Panc1 (cell line): ENCODE measurements around the gene PGA3. TPM values are rescaled to one million over a fixed set of nuclear protein-coding genes. Genes with fewer than 3 reads are reported as not detected.
"Not testable (repeated sequence)": the region's sequence is repeated elsewhere in the genome, so short reads cannot be mapped to it uniquely, and the experiment has no call there.

Experiments
- ATAC-seq: fragments of 200-7000 bp; cut with Tn5 transposase; 2 replicates; pipeline ENCODE4 v1.9.1; 2020; ENCODE audit warnings: mild to moderate bottlenecking, moderate library complexity
- Bru-seq: library from RNA; stranded (reverse); fragments of 400-500 nt; gene quantifications from one replicate; lab custom pipeline; 2021; lab: Mats Ljungman, UMichigan
- BruChase-seq, 2 experiments: library from RNA; stranded (reverse); fragments of 400-500 nt; gene quantifications; one replicate each; lab custom pipeline; 2021; lab: Mats Ljungman, UMichigan
- BruUV-seq: library from RNA; stranded (reverse); fragments of 400-500 nt; replicated peaks from 2 replicates; lab custom pipeline; 2021; lab: Mats Ljungman, UMichigan
- CTCF ChIA-PET: fragments of 300-600 bp; sonication (Branson Sonifier 250); formaldehyde crosslinking; loops from one replicate; lab custom pipeline; 2022; ENCODE audit warnings: antibody characterized with exemption; lab: Charles Lee
- POLR2A ChIA-PET: fragments of 300-600 bp; sonication (Branson Sonifier 250); formaldehyde crosslinking; loops from one replicate; lab custom pipeline; 2022; ENCODE audit warnings: antibody characterized with exemption; lab: Charles Lee
- DNase-seq: peaks from one replicate; pipeline ENCODE4 v3.0.0-alpha.2; 2010; ENCODE audit warnings: low read depth, low spot score
- H3K27ac ChIP-seq: 2 replicates; pipeline ENCODE4 v1.5.1; 2011; ENCODE audit warnings: mild to moderate bottlenecking, low read length, inconsistent platforms
- H3K27me3 ChIP-seq: fragments of 200-500 bp; sonication (Bioruptor generic); 2 replicates; pipeline ENCODE4 v1.6.0; 2014; ENCODE audit warnings: low read length, inconsistent platforms; ENCODE audit not compliant: control insufficient read depth, insufficient read depth
- H3K36me3 ChIP-seq: fragments of 200-500 bp; sonication (Bioruptor generic); 2 replicates; pipeline ENCODE4 v1.5.1; 2014; ENCODE audit warnings: inconsistent platforms, mild to moderate bottlenecking, low read length, moderate library complexity; ENCODE audit not compliant: control insufficient read depth, insufficient read depth
- H3K4me1 ChIP-seq: 2 replicates; pipeline ENCODE4 v1.5.1; 2011; ENCODE audit warnings: inconsistent platforms, mild to moderate bottlenecking, low read length, moderate library complexity; ENCODE audit not compliant: control insufficient read depth, insufficient read depth
- H3K4me3 ChIP-seq, 2 experiments: 2 replicates each; pipeline ENCODE4 v1.5.1; 2011 to 2012; ENCODE audit warnings: low read depth in 2 of 2, low read length in 2 of 2, mild to moderate bottlenecking in 2 of 2, inconsistent platforms in 1 of 2, moderate library complexity in 1 of 2
- H3K9me3 ChIP-seq: fragments of 200-500 bp; sonication (Bioruptor generic); 2 replicates; pipeline ENCODE4 v1.5.1; 2014; ENCODE audit warnings: low read depth, mild to moderate bottlenecking, inconsistent platforms, low read length, moderate library complexity; ENCODE audit not compliant: control insufficient read depth, insufficient read depth
- CTCF ChIP-seq: fragments of 450-650 bp; IDR thresholded peaks from 2 replicates; pipeline ENCODE4 v1.5.1; 2017; ENCODE audit warnings: mild to moderate bottlenecking
- POLR2AphosphoS5 ChIP-seq: IDR thresholded peaks from 2 replicates; pipeline ENCODE4 v1.6.1; 2012; ENCODE audit warnings: mild to moderate bottlenecking, low read depth, low read length, moderate library complexity
- SIN3A ChIP-seq: IDR thresholded peaks from 2 replicates; pipeline ENCODE4 v1.6.1; 2012; ENCODE audit warnings: low read depth, mild to moderate bottlenecking, low read length, moderate library complexity, borderline replicate concordance; ENCODE audit not compliant: insufficient read depth
- TCF7L2 ChIP-seq: IDR thresholded peaks from 2 replicates; pipeline ENCODE4 v1.6.1; 2011; ENCODE audit warnings: mild to moderate bottlenecking, low read depth, low read length, inconsistent platforms
- in situ Hi-C: cut with HindIII; loops from 2 replicates; pipeline ENCODE4 v1.10.0; 2016; ENCODE audit warnings: low sequenced_read_pairs, low pct_unique_long_range_greater_than_20kb
- intact Hi-C: fragments of 100-400 bp; cut with micrococcal nuclease; formaldehyde crosslinking; loops from one replicate; pipeline ENCODE4 v1.10.0; 2022; ENCODE audit not compliant: unreplicated experiment
- long read RNA-seq: library from polyadenylated mRNA; unstranded; transcript quantifications from one replicate; pipeline ENCODE4 v2.0.0, GENCODE V29; 2021; ENCODE audit not compliant: unreplicated experiment
- polyA plus RNA-seq: library from polyadenylated mRNA; unstranded; fragments of >200 nt; gene quantifications from one replicate; pipeline ENCODE4 v1.2.1, GENCODE V29; 2012; ENCODE audit warnings: missing spikeins; ENCODE audit not compliant: insufficient read length
- total RNA-seq: library from RNA; stranded (reverse); gene quantifications from one replicate; pipeline ENCODE4 v1.2.1, GENCODE V29; 2021; ENCODE audit not compliant: unreplicated experiment
- TF ChIP-seq, protein P1 (sequence below), 2 experiments: IDR thresholded peaks; 2 replicates each; pipeline ENCODE4 v1.6.1; 2011 to 2012; ENCODE audit warnings: low read depth in 2 of 2, control low read depth in 1 of 2, low read length in 1 of 2, mild to moderate bottlenecking in 1 of 2, moderate library complexity in 1 of 2; ENCODE audit not compliant: insufficient read depth in 1 of 2

The PGA3 gene
- total RNA-seq (not detected), Bru-seq, nascent RNA (not detected), BruChase-seq, experiment 1, labeled RNA remaining after a 2-hour chase (not detected), BruChase-seq, experiment 2, labeled RNA remaining after a 6-hour chase (not detected)
- polyA plus RNA-seq = not detected
- long read RNA-seq = 0 reads

GRCh38 chr11:61202950-61203746 is at the start of gene PGA3:
Gene PGA3 (plus strand): TSS chr11:61203515. CDS start chr11:61203565, 50 bp downstream.
- BruUV-seq, CTCF ChIA-PET, H3K27me3 ChIP-seq, H3K9me3 ChIP-seq, in situ Hi-C loops, ATAC-seq, H3K36me3 ChIP-seq, H3K4me1 ChIP-seq, DNase-seq, POLR2A ChIA-PET, H3K27ac ChIP-seq, H3K4me3 ChIP-seq, intact Hi-C loops: not testable (repeated sequence)

DNA sequence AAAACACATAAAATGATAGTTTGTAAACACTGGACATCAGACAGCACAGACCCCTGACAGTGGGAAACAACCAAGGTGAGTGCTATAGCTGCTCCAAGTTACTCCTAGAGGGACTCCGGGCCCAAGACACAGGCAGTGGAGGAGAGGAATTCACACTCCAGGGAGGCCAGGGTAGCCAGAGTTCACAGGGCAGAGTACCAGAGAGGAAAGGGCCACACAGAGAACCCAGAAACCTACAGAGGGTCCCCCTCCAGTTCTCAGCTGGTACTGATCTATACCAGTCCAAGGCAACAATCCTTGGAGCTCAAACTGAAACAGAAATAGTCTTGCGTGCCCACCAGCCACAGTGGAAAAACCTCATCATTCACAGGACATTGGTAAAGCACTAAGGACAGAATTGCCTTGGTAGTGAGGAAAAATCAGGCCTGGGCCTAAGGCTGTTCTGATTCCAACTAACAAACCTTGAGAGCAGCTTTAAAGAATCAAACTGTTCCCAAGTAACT is 49.7 kb upstream of the PGA3 start:
- DNase-seq (no peak), ATAC-seq (peak; percentile 65)
- POLR2A ChIA-PET = no interaction called here
- TF ChIP-seq, protein P1, sequence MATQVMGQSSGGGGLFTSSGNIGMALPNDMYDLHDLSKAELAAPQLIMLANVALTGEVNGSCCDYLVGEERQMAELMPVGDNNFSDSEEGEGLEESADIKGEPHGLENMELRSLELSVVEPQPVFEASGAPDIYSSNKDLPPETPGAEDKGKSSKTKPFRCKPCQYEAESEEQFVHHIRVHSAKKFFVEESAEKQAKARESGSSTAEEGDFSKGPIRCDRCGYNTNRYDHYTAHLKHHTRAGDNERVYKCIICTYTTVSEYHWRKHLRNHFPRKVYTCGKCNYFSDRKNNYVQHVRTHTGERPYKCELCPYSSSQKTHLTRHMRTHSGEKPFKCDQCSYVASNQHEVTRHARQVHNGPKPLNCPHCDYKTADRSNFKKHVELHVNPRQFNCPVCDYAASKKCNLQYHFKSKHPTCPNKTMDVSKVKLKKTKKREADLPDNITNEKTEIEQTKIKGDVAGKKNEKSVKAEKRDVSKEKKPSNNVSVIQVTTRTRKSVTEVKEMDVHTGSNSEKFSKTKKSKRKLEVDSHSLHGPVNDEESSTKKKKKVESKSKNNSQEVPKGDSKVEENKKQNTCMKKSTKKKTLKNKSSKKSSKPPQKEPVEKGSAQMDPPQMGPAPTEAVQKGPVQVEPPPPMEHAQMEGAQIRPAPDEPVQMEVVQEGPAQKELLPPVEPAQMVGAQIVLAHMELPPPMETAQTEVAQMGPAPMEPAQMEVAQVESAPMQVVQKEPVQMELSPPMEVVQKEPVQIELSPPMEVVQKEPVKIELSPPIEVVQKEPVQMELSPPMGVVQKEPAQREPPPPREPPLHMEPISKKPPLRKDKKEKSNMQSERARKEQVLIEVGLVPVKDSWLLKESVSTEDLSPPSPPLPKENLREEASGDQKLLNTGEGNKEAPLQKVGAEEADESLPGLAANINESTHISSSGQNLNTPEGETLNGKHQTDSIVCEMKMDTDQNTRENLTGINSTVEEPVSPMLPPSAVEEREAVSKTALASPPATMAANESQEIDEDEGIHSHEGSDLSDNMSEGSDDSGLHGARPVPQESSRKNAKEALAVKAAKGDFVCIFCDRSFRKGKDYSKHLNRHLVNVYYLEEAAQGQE (IDR thresholded peaks at IDR 0.05; ENCODE audit: insufficient read depth in 1 of 2, low read depth in 2 of 2, low read length in 1 of 2) = no peak
- TF ChIP-seq CTCF (no peak), POLR2AphosphoS5 (no peak), TCF7L2 (no peak), SIN3A (no peak)
- H3K36me3 ChIP-seq = no peaks in the 10 kb centered on the region
- no TSS peak for BruUV-seq
- CTCF ChIA-PET = interaction anchor here (0.6 kb wide), 1 partner anchor 98 kb away, joined by 19 read pairs; no protein-coding TSS in a partner anchor
- no peaks in the 10 kb centered on the region for H3K27me3 ChIP-seq
- H3K9me3 ChIP-seq = peaks cover 14% of the 10 kb centered on the region; the same call in 1 of the 2 replicates
- no peak overlapping the region for H3K4me3 ChIP-seq
- intact Hi-C loops = no loop called here
- in situ Hi-C loops = no loop called here
- peaks cover 33% of the 10 kb centered on the region for H3K4me1 ChIP-seq
- H3K27ac ChIP-seq = peak overlapping the region; percentile 14; the same call in 1 of the 2 replicates
